H1 (cell line): Measurements from ENCODE around the gene PPM1L. TPM values are rescaled to one million over a fixed set of nuclear protein-coding genes. Genes with fewer than 3 reads are reported as not detected.

ENCODE experiments used
- SP4 ChIP-seq: IDR thresholded peaks from 2 replicates; pipeline ENCODE4 v1.6.1; 2012; ENCODE audit warnings: low read length, inconsistent platforms
- TBP ChIP-seq: IDR thresholded peaks from 2 replicates; pipeline ENCODE4 v1.6.1; 2011; ENCODE audit warnings: low read depth, low read length, improper control_type of control experiment
- polyA plus RNA-seq, 7 experiments: library from polyadenylated mRNA; depleted of rRNA in 3 of 7; stranded (reverse) in 5 of 7; unstranded in 2 of 7; fragments of >200 nt in 5 of 7; fragments of 200-250 nt in 2 of 7; gene quantifications; 1 replicate in 5 of 7; 2 replicates in 1 of 7; 4 replicates in 1 of 7; pipeline versions ENCODE4 v1.2.1 to v1.2.3, GENCODE V29; 2011 to 2013; ENCODE audit warnings: missing spikeins in 2 of 7, mixed read lengths in 2 of 7
- total RNA-seq: library from RNA; stranded (reverse); fragmentation: NEBNext Ultra II Directional; extraction: Animal tissue kit (Norgen Biotek cat#: 25700); gene quantifications from 2 replicates; pipeline ENCODE4 v1.2.1, GENCODE V29; 2021

Gene PPM1L
- total and polyA plus RNA-seq, 2 of the 8 experiments (the other 6 are each of a cell fraction or from before 2014, with no cell fraction given), result 2.8 to 18.1 TPM

GRCh38 chr3:160773722-160774121, 17.7 kb downstream of the PPM1L start (continued):
- TF ChIP-seq TBP, result no peak
- TF ChIP-seq SP4, result no peak
